C4-2B (cell line): ENCODE results near the gene ZNF146.

Experiments
- CTCF ChIP-seq: fragments of 450-650 bp; conservative IDR thresholded peaks from 2 replicates; pipeline ENCODE4 v1.5.1; 2017; ENCODE audit warnings: mild to moderate bottlenecking
- ZFX ChIP-seq: fragments of 450-650 bp; IDR thresholded peaks from 2 replicates; pipeline ENCODE4 v1.6.1; 2017

DNA sequence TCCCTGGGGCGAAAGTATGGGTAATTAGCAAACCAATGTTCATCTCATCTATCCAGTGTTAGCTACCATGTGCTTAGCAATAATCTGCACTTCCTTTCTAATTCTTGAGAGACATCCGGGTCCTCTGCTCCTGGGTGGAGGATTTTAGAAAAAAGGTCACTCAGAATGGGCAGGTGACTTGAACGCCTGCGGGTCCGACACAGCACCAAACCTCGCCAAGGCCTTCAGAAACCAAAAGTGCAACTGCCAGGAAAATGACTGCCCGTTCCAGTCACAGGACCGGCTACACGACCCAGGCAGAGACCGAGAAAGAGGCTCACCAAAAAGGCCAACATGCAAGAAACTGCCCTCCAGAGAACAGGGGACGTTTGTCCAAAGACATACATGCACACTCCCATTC lies 39.9 kb downstream of the ZNF146 start:
- TF ChIP-seq CTCF: no peak
- no peak for TF ChIP-seq ZFX
